ENCODE results near the gene SAMD7. TPM values are rescaled to one million over a fixed set of nuclear protein-coding genes. Genes with fewer than 3 reads are reported as not detected.
A peak's percentile ranks its signal among the peaks of the same experiment; 100 is the strongest.

SAMD7 gene
- total and polyA plus RNA-seq, 2 of the 13 experiments (the other 11 are each of a cell fraction or from before 2014, with no cell fraction given) = not detected

- TF ChIP-seq ZBTB49 (CRISPR knock-in tag; IDR thresholded peaks at IDR 0.05; ENCODE audit: borderline replicate concordance) (no peak), RNF2 (conservative IDR thresholded peaks at IDR 0.05; ENCODE audit: low read depth) (no peak), ELK4 (CRISPR knock-in tag; IDR thresholded peaks at IDR 0.05; ENCODE audit: borderline replicate concordance) (0 out of 2 replicates have a peak, but pooled peaks have one; percentile 48), FOXJ3 (CRISPR knock-in tag; IDR thresholded peaks at IDR 0.05; ENCODE audit: borderline replicate concordance) (no peak), ZBTB20 (CRISPR knock-in tag; IDR thresholded peaks at IDR 0.05; ENCODE audit: borderline replicate concordance, low read depth) (no peak), MXI1 (IDR thresholded peaks at IDR 0.05; ENCODE audit: borderline replicate concordance, low read depth, low read length) (peak; percentile 71; the same call in 1 of the 3 replicates), ZBTB38 (CRISPR knock-in tag; IDR thresholded peaks at IDR 0.05) (no peak), KLF13 (CRISPR knock-in tag; IDR thresholded peaks at IDR 0.05) (no peak), FOXO1 (CRISPR knock-in tag; IDR thresholded peaks at IDR 0.05) (no peak), THYN1 (CRISPR knock-in tag; IDR thresholded peaks at IDR 0.05; ENCODE audit: borderline replicate concordance, low read depth) (no peak), ZFP91 (CRISPR knock-in tag; IDR thresholded peaks at IDR 0.05; ENCODE audit: borderline replicate concordance) (peak; percentile 44; the same call in 1 of the 2 replicates), ZFP36L1 (CRISPR knock-in tag; IDR thresholded peaks at IDR 0.05) (peak; percentile 1; the same call in 1 of the 2 replicates), PHF20 (CRISPR knock-in tag; IDR thresholded peaks at IDR 0.05) (no peak; the same call in none of the 2 replicates), ZNF564 (CRISPR knock-in tag; IDR thresholded peaks at IDR 0.05) (no peak), AFF4 (CRISPR knock-in tag; IDR thresholded peaks at IDR 0.05) (no peak), SMARCE1 (IDR thresholded peaks at IDR 0.05; ENCODE audit: borderline replicate concordance) (no peak)
- TF ChIP-seq, protein P1, sequence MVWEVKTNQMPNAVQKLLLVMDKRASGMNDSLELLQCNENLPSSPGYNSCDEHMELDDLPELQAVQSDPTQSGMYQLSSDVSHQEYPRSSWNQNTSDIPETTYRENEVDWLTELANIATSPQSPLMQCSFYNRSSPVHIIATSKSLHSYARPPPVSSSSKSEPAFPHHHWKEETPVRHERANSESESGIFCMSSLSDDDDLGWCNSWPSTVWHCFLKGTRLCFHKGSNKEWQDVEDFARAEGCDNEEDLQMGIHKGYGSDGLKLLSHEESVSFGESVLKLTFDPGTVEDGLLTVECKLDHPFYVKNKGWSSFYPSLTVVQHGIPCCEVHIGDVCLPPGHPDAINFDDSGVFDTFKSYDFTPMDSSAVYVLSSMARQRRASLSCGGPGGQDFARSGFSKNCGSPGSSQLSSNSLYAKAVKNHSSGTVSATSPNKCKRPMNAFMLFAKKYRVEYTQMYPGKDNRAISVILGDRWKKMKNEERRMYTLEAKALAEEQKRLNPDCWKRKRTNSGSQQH (CRISPR knock-in tag; IDR thresholded peaks at IDR 0.05; ENCODE audit: low read depth) = no peak
Measured at GRCh38 chr3:169966951-169967915, 55.9 kb downstream of the SAMD7 start (continued).
